ENCODE data around the gene INPP5A.
"Not testable (repeated sequence)": the region's sequence is repeated elsewhere in the genome, so short reads cannot be mapped to it uniquely, and the experiment has no call there.

INPP5A gene

DNA sequence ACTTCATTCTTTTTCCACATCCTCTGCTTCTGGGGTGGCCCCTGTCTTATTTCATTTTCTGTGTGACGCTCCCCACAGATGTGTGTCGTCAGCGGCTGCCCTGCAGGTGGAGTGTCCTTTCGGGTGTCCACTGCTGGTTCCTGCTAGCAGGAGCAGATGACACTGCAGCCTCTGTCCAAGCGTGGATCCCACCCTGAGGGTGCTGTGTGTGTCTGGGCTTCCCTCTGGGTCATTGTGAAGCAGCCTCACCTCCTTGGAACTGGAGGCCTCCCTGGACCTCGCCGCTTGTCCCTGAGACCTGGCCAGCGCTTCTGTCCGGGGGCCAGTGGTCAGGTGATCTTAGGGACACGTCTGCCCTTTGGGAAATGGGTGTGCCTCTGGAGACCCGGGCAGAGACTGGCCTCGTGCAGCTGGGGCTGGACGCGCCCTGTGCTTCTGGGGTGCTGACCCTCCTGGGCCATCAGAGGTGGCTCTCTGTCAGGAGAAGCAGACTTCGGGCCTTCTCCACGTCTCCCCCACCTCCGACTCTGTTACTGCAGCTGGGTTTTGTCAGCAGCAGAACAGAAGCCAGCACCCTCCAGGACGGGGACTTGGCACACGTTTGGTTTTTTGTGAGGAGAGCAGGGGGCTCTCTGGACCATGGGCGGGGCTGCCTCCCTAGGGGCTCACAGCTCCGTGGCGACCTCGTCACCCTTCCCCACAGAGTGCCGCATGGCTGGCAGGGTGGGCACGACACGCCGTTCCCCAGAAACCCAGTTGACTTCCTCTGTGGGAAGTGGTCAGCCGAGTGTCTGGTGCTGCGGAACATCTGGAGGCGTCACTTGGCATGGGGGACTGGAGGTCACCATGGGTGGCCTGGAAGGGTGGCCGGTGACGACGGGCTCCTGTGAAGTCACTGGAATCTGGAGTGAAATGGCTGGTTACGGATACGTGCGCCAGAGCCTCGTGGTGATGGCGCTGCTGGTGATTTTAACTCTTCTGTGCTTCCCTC is 48.4 kb downstream of the INPP5A start:
- DNase-seq = no peak
- in situ Hi-C loops (cut with MboI; ENCODE audit: low pct_unique_long_range_greater_than_20kb, low sequenced_read_pairs) = no loop called here

- DNase-seq = no peak
- in situ Hi-C loops (cut with MboI; ENCODE audit: low pct_unique_long_range_greater_than_20kb, low sequenced_read_pairs) = no loop called here
Measured at GRCh38 chr10:132586739-132587138, 49.2 kb downstream of the INPP5A start.

DNA sequence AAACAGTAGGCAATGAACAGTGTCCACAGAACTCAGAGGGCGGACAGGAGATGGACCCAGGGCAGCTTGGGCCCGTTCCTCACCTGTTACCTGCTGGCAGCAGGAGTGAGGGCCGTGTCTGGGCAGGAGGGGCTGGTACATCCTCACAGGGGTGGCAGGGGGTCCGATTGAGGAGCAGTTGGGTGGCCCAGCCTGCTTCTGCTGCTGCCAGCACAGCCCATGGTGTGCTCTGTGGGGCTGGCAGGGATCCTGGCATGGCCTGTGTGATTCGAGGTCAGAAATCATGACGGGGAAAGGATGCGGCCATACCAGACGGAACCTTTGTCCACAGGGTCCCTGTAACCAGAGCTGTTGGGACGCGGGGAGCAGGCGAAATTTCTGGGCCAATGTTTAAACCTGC is 49.6 kb downstream of the INPP5A start:
- in situ Hi-C loops (cut with MboI; ENCODE audit: low pct_unique_long_range_greater_than_20kb, low sequenced_read_pairs) = no loop called here
- DNase-seq = no peak

DNA sequence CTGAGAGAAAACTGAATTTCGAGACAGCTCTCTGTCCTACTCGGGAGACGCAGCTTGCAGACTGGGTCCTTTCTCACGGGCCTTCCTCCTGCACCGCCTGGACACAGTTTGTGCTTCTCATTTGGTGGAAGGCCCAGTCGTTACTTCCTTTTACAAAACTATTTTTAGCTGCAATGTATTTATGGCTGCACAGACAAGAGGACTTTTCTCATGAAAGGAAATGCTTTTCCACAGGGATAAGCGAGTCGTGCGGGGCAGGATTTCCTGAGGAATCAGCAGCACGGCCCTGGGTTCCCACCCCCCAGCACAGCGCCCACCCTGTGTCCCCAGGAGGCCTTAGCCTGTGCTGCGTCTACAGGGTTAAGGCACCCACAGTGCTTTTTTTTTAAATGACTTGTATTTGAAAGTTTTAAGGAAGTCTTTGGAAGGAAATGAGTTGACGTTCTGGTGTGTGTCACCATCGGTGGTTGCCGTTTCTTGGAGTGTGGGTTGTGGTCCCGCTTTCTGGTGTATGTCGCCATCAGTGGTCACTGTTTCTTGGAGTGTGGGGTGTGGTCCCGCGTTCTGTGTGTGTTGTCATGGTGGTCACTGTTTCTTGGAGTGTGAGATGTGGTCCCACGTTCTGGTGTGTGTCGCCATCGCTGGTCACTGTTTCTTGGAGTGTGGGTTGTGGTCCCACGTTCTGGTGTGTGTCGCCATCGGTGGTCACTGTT is 50.9 kb downstream of the INPP5A start:
- in situ Hi-C loops (cut with MboI; ENCODE audit: low pct_unique_long_range_greater_than_20kb, low sequenced_read_pairs) = no loop called here
- DNase-seq = peak; percentile 95

GRCh38 chr10:132589015-132589414 is 51.4 kb downstream of the INPP5A start:
- in situ Hi-C loops (cut with MboI; ENCODE audit: low pct_unique_long_range_greater_than_20kb, low sequenced_read_pairs) = no loop called here
- DNase-seq = no peak

DNA sequence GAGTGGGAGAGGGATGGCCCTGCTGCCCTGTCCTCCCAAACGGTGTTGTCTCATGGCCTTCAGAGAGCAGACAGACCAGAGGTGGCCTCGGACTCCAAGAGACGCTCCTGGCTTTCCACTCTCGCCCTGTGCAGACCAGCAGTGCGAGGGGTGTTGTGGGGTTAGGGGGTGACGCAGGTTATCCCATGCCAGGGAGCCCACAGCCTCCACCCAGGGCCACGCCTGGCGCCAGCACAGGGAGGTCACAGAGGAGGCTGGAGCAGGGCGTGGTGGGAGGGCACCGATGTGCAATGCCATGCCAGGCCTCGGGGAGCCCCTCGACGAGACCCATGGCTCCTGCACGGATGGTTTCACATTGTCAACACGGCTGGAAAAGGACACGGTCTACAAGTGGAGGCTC is 52.1 kb downstream of the INPP5A start:
- in situ Hi-C loops (cut with MboI; ENCODE audit: low pct_unique_long_range_greater_than_20kb, low sequenced_read_pairs) = no loop called here
- no peak for DNase-seq

DNA sequence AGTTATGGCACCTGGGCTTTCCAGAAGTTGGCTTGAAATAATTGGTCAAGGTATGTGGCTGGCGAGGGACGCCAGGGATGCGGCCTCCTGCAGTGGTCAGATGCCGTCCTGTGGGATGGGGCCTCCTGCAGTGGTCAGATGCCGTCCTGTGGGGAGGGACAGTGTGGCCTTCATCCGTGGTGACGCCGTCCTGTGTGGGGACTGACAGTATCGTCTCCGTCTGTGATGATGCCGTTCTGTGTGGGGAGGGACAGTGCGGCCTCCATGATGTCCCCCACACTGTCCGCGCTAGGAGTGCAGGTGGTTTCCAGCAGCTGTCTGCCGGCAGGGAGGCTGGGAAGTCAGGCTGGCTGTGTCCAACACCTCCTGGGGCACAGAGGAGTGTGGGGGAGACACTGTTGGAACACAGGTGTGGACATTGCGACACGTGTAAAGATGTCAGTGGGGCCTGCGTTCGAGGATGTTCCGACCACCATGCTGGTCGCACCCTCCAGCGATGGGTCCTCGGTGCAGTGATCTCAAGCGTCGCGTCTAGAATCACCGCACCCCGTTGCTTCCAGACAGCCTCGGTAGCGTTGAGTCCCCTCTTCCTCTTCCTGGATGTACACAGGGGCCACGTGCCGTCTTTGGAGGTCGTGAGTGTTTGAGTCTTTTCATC is 52.6 kb downstream of the INPP5A start:
- in situ Hi-C loops (cut with MboI; ENCODE audit: low pct_unique_long_range_greater_than_20kb, low sequenced_read_pairs) = no loop called here
- DNase-seq = no peak

DNA sequence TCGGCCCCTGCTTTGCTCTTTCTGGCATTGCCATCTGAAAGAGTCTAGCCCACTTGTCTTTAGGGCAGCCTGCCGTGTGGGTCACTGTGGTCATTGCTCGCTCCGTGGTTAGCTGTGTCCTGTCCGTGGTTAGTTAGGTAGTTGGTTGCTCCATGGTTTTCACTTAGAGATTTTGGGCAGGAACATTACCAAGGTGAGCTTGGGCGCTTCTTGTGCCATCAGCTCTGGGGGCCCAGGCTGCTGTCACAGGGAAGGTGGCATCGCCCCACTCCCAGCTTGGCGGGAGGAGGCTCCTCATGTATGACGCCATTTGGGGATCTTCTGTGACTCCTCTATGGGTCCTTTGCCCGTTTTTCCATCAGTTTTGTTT is 53.1 kb downstream of the INPP5A start:
- in situ Hi-C loops (cut with MboI; ENCODE audit: low pct_unique_long_range_greater_than_20kb, low sequenced_read_pairs) = no loop called here
- no peak for DNase-seq

GRCh38 chr10:132591166-132591971 is 53.8 kb downstream of the INPP5A start:
- no peak for DNase-seq
- in situ Hi-C loops (cut with MboI; ENCODE audit: low pct_unique_long_range_greater_than_20kb, low sequenced_read_pairs) = no loop called here

- in situ Hi-C loops (cut with MboI; ENCODE audit: low pct_unique_long_range_greater_than_20kb, low sequenced_read_pairs) = no loop called here
- DNase-seq = no peak
Measured at GRCh38 chr10:132592790-132593383, 55.3 kb downstream of the INPP5A start.

DNA sequence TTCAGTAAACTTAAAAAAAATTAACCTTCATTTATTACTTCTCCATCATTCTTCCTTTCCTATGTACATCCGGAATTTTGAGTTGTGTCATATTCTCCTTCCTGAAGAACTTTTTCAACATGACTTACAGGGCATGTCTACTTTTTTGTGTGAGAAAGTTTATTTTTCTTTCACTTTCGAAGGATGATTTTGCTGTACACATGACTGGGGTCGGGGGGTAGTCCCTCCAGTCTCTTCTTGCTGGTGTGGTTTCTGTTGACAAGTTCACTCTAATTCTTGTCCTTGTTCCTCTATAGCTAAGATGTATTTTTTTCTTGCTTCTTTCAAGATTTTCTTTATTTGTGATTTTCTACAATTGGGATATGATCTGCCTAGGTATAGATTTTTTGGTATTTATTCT is 55.8 kb downstream of the INPP5A start:
- DNase-seq = no peak
- in situ Hi-C loops (cut with MboI; ENCODE audit: low pct_unique_long_range_greater_than_20kb, low sequenced_read_pairs) = no loop called here

DNA sequence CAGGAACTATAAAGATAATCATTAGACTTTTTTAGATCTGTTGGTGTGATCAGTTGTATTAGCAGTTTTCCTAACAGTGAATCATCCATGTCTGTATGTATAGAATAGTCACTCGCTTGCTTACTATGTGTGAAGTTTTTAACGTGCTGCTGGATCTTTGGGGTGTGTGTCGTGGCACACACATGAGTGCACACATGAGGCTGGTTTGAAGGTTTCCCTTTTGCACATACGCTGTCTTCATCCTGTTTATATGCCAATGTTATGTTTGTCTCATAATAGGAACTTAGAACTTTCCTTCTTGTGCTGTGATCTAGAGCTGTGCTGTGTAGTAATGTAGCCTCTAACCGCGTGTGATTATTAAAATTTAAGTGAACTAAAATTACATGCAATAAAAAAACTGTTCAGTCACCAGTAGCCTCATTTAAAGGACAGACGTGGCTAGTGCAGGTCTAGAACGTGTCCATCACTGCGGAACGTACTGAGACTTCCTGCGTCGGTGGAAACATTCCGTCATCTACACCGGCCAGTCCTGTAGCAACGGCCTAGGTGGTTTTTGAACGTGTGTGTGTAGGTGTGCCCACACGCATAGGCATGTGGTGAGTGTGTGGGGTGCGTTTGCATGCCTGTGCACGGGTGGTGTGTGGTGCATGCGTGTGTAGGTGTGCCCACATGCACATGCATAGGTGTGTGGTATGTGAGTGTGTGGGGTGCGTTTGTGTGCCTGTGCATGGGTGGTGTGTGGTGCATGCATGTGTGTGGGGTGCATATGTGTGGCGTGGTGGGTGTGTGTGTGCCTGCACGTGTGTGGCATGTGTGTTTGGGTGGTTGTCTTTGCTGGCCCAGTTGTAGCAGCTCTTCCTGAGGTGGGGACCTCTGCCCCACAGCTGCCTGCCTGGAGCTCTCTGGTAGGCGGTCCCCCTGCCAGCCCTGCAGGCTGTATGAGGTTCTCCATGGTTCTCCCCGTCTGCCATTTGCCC is 56.6 kb downstream of the INPP5A start:
- DNase-seq = no peak
- in situ Hi-C loops (cut with MboI; ENCODE audit: low pct_unique_long_range_greater_than_20kb, low sequenced_read_pairs) = no loop called here

DNA sequence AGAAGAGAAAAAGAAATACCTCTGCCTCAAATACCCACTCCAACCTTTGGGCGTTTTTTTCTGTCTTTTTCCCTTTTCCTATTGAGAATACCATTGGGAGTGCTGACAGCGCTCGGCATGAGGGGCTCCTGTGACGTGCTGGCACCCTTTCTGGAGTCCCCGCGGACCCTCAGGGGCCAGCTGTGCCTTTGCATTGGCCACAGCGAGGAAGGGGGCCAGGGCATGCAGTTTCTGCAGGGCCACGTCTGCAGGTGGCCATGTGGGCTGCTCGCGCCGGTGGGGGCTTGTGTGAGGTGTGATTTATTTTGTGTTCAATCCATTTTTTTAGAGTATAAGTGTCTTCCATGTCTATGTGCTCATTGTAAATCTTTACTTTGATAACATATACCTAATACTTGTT is 57.4 kb downstream of the INPP5A start:
- DNase-seq = no peak
- in situ Hi-C loops (cut with MboI; ENCODE audit: low pct_unique_long_range_greater_than_20kb, low sequenced_read_pairs) = no loop called here

GRCh38 chr10:132595854-132596253 is 58.3 kb downstream of the INPP5A start:
- in situ Hi-C loops (cut with MboI; ENCODE audit: low pct_unique_long_range_greater_than_20kb, low sequenced_read_pairs) = no loop called here
- no peak for DNase-seq

GRCh38 chr10:132596742-132597279 is 59.2 kb downstream of the INPP5A start:
- in situ Hi-C loops (cut with MboI; ENCODE audit: low pct_unique_long_range_greater_than_20kb, low sequenced_read_pairs) = no loop called here
- no peak for DNase-seq

- no peak for DNase-seq
- in situ Hi-C loops (cut with MboI; ENCODE audit: low pct_unique_long_range_greater_than_20kb, low sequenced_read_pairs) = no loop called here
Measured at GRCh38 chr10:132597654-132598053, 60.1 kb downstream of the INPP5A start.

GRCh38 chr10:132599023-132599618 is 61.5 kb downstream of the INPP5A start:
- in situ Hi-C loops (cut with MboI; ENCODE audit: low pct_unique_long_range_greater_than_20kb, low sequenced_read_pairs); DNase-seq: not testable (repeated sequence)
